ENCODE data around the gene CTNNA1.

GRCh38 chr5:138961729-138962128 lies 208.5 kb downstream of the CTNNA1 start:
- TF ChIP-seq CTCF (IDR thresholded peaks at IDR 0.05; ENCODE audit: low read depth, low read length, poor library complexity, severe bottlenecking) (no peak), EZH2phosphoT487 (IDR thresholded peaks at IDR 0.05; ENCODE audit: borderline replicate concordance, low read length) (no peak)
